K562 (cell line): Measurements from ENCODE around the gene RRM2. TPM values are rescaled to one million over a fixed set of nuclear protein-coding genes. Genes with fewer than 3 reads are reported as not detected.

Experiments
- ATF1 ChIP-seq, 2 experiments: fragments of 450-650 bp in 1 of 2; IDR thresholded peaks; 2 replicates each; pipeline ENCODE4 v1.6.1; 2016; ENCODE audit warnings: missing compliant biosample characterization in 1 of 2, missing genetic modification characterization in 1 of 2
- HDAC8 ChIP-seq: fragments of 450-650 bp; IDR thresholded peaks from 2 replicates; pipeline ENCODE4 v1.6.1; 2016; ENCODE audit warnings: mild to moderate bottlenecking, missing genetic modification characterization, moderate library complexity, missing compliant biosample characterization
- IRF1 ChIP-seq: sonication (generic); formaldehyde crosslinking; IDR thresholded peaks from 2 replicates; pipeline ENCODE4 v1.8.0; 2022; ENCODE audit warnings: missing genetic modification reagents, mild to moderate bottlenecking, borderline replicate concordance
- JUND ChIP-seq, 2 experiments: IDR thresholded peaks; 2 replicates in 1 of 2; 3 replicates in 1 of 2; pipeline ENCODE4 v1.6.1; 2011; ENCODE audit warnings: borderline replicate concordance in 2 of 2, low read depth in 2 of 2, low read length in 2 of 2, improper control_type of control experiment in 1 of 2, missing biosample characterization in 1 of 2, missing genetic modification characterization in 1 of 2, missing genetic modification reagents in 1 of 2
- KDM1A ChIP-seq, 2 experiments: fragments of 450-650 bp; IDR thresholded peaks; 2 replicates each; pipeline ENCODE4 v1.6.1; 2016; ENCODE audit warnings: mild to moderate bottlenecking in 2 of 2
- NBN ChIP-seq: fragments of 450-650 bp; IDR thresholded peaks from 2 replicates; pipeline ENCODE4 v1.6.1; 2016; ENCODE audit warnings: low read depth, mild to moderate bottlenecking
- NRF1 ChIP-seq, 2 experiments: fragments of 450-650 bp; IDR thresholded peaks in 1 of 2; conservative IDR thresholded peaks in 1 of 2; 2 replicates each; pipeline ENCODE4 v1.6.1; 2014; ENCODE audit warnings: mild to moderate bottlenecking in 2 of 2
- POLR2AphosphoS5 ChIP-seq: IDR thresholded peaks from 2 replicates; pipeline ENCODE4 v1.6.1; 2011; ENCODE audit warnings: mild to moderate bottlenecking, low read depth, low read length, moderate library complexity; ENCODE audit not compliant: control insufficient read depth, insufficient read depth
- RREB1 ChIP-seq: fragments of 250-450 bp; sonication (Bioruptor Pico); IDR thresholded peaks from 2 replicates; pipeline ENCODE4 v1.4.0; 2020
- SIRT6 ChIP-seq: IDR thresholded peaks from one replicate; pipeline ENCODE4 v1.6.1; 2012; ENCODE audit warnings: low read depth, mild to moderate bottlenecking, control low read depth, inconsistent platforms, low read length, moderate library complexity
- SUPT5H ChIP-seq: fragments of 450-650 bp; IDR thresholded peaks from 2 replicates; pipeline ENCODE4 v1.6.1; 2016
- THRB ChIP-seq: fragments of 450-650 bp; formaldehyde crosslinking; conservative IDR thresholded peaks from 2 replicates; pipeline ENCODE4 v1.4.0; 2022; ENCODE audit warnings: mild to moderate bottlenecking, missing genetic modification characterization
- VEZF1 ChIP-seq: fragments of 200-800 bp; sonication (Bioruptor generic); IDR thresholded peaks from 2 replicates; pipeline ENCODE4 v1.6.1; 2017; ENCODE audit warnings: missing genetic modification characterization, missing compliant biosample characterization
- ZBTB1 ChIP-seq: sonication (generic); formaldehyde crosslinking; IDR thresholded peaks from 2 replicates; pipeline ENCODE4 v1.8.1; 2023; ENCODE audit warnings: missing genetic modification reagents, low read depth, mild to moderate bottlenecking, borderline replicate concordance
- ZNF140 ChIP-seq: fragments of 250-450 bp; sonication (Bioruptor Pico); IDR thresholded peaks from 2 replicates; pipeline ENCODE4 v1.8.0; 2021; ENCODE audit warnings: moderate library complexity, mild to moderate bottlenecking, inconsistent platforms
- ZNF431 ChIP-seq: sonication (generic); formaldehyde crosslinking; IDR thresholded peaks from 2 replicates; pipeline ENCODE4 v1.8.0; 2022; ENCODE audit warnings: mild to moderate bottlenecking, missing genetic modification reagents
- ZSCAN32 ChIP-seq: fragments of 450-650 bp; formaldehyde crosslinking; IDR thresholded peaks from 2 replicates; pipeline ENCODE4 v1.4.0; 2020; ENCODE audit warnings: mild to moderate bottlenecking, moderate library complexity
- polyA plus RNA-seq, 8 experiments: library from polyadenylated mRNA; depleted of rRNA in 4 of 8; stranded (reverse) in 5 of 8; unstranded in 3 of 8; fragments of >200 nt; fragmentation: Nextera tagmentation in 2 of 8; fragmentation: Illumina TruSeq in 1 of 8; extraction: Ambion mirVana in 2 of 8; extraction: Trizol in 1 of 8; gene quantifications; 2 replicates each; pipeline versions ENCODE4 v1.2.1 to v1.2.3, GENCODE V29; 2011 to 2014; ENCODE audit warnings: inconsistent platforms in 1 of 8, missing spikeins in 1 of 8
- total RNA-seq, 7 experiments: library from RNA; depleted of rRNA in 6 of 7; stranded (reverse); fragments of >200 nt in 6 of 7; fragmentation: Illumina TruSeq in 2 of 7; extraction: Trizol in 2 of 7; gene quantifications; 2 replicates each; pipeline versions ENCODE4 v1.2.1 to v1.2.3, GENCODE V29; 2011 to 2021; ENCODE audit warnings: low replicate concordance in 1 of 7

RRM2 gene
- total and polyA plus RNA-seq, 9 of the 15 experiments (the other 6 are each of a cell fraction or from before 2014, with no cell fraction given), result 50.1 to 244 (median 128) TPM

- no peak for TF ChIP-seq ATF1 (CRISPR knock-in tag; IDR thresholded peaks at IDR 0.05)
- TF ChIP-seq ATF1 (tag; IDR thresholded peaks at IDR 0.05), result peak; percentile 83
- peak; percentile 83 for TF ChIP-seq ZSCAN32 (CRISPR knock-in tag)
- TF ChIP-seq KDM1A (IDR thresholded peaks at IDR 0.05), result peak in 1 of 2 experiments; percentile 1; a peak in 1 of 4 replicates
- peak; percentile 90 for TF ChIP-seq SUPT5H
- TF ChIP-seq RREB1 (CRISPR knock-in tag), result 0 out of 2 replicates have a peak, but pooled peaks have one; percentile 62
- TF ChIP-seq ZNF140 (CRISPR knock-in tag), result no peak
- TF ChIP-seq ZNF431 (CRISPR knock-in tag), result 0 out of 2 replicates have a peak, but pooled peaks have one; percentile 22
- TF ChIP-seq POLR2AphosphoS5, result peak; percentile 79
- TF ChIP-seq JUND (IDR thresholded peaks at IDR 0.05; ENCODE audit: borderline replicate concordance, low read depth, low read length), result peak; percentile 89
- peak; percentile 82; the same call in 1 of the 3 replicates for TF ChIP-seq JUND (tag; IDR thresholded peaks at IDR 0.05; ENCODE audit: borderline replicate concordance, low read depth, low read length)
- TF ChIP-seq HDAC8, result no peak
- TF ChIP-seq NBN, result no peak
- no peak for TF ChIP-seq SIRT6
- 0 out of 2 replicates have a peak, but pooled peaks have one; percentile 71 for TF ChIP-seq IRF1 (CRISPR knock-in tag)
- TF ChIP-seq NRF1 (conservative IDR thresholded peaks at IDR 0.05 in 1 of 2, IDR thresholded peaks at IDR 0.05 in 1 of 2), result peak; percentile 90 to 91
- TF ChIP-seq THRB, result 0 out of 2 replicates have a peak, but pooled peaks have one; percentile 50
- TF ChIP-seq ZBTB1 (CRISPR knock-in tag), result peak; percentile 62; the same call in 1 of the 2 replicates
- TF ChIP-seq VEZF1 (CRISPR knock-in tag), result peak; percentile 78
These were observed 2.2 kb upstream of the RRM2 start (continued) for GRCh38 chr2:10120158-10120876.
